GM12875 (cell line): ENCODE data around the gene VAPB.

Experiments
- H3K4me3 ChIP-seq: one replicate; pipeline ENCODE4 v1.5.1; 2011; ENCODE audit warnings: low read depth, low read length, control low read depth
- TF ChIP-seq, protein P1 (sequence below): IDR thresholded peaks from 2 replicates; pipeline ENCODE4 v1.5.1; 2011; ENCODE audit warnings: low read depth, mild to moderate bottlenecking, control low read depth, inconsistent platforms, low read length, moderate library complexity, borderline replicate concordance; ENCODE audit not compliant: insufficient read depth

Gene VAPB

DNA sequence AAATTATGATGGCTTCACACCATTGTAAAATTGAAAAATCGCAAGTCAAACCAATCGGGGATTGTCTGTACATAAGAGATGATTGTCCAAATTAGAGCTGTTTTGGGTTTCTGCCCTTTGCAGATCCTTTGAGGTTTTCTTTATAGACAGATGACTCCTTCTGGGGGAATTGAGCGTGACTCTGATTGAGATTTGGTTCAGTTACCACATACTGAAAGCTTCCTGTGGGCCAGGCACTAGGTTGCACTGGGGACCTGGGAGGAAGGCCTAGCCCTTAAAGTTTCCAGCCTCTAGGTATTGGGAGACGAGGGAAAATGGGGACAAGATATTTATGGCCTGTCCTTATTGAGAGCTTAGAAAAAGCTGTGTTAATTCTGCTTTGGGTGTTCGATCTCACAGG lies 9.2 kb downstream of the VAPB start:
- TF ChIP-seq, protein P1, sequence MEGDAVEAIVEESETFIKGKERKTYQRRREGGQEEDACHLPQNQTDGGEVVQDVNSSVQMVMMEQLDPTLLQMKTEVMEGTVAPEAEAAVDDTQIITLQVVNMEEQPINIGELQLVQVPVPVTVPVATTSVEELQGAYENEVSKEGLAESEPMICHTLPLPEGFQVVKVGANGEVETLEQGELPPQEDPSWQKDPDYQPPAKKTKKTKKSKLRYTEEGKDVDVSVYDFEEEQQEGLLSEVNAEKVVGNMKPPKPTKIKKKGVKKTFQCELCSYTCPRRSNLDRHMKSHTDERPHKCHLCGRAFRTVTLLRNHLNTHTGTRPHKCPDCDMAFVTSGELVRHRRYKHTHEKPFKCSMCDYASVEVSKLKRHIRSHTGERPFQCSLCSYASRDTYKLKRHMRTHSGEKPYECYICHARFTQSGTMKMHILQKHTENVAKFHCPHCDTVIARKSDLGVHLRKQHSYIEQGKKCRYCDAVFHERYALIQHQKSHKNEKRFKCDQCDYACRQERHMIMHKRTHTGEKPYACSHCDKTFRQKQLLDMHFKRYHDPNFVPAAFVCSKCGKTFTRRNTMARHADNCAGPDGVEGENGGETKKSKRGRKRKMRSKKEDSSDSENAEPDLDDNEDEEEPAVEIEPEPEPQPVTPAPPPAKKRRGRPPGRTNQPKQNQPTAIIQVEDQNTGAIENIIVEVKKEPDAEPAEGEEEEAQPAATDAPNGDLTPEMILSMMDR = no peak
- no peak overlapping the region for H3K4me3 ChIP-seq

DNA sequence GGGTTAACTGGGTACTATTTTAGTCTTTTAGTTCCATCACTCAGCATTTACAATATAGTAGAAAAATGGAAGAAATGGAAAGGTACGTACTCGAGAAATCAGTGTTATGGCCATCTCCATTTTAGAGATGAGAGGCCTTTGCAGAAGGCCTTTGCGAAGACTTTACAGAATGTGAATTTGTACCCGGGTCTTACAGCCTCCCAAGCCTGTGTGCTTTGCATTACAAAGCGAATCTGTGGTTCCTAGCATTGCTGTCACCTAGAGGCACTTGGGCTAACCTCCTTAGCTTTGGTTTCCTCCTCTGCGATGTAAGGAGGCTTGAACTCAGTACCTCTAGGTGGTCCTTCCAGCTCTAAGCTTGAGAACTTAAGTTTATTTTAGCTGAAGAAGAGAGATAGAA lies 10.9 kb downstream of the VAPB start:
- TF ChIP-seq, protein P1 = no peak
- H3K4me3 ChIP-seq = no peak overlapping the region

DNA sequence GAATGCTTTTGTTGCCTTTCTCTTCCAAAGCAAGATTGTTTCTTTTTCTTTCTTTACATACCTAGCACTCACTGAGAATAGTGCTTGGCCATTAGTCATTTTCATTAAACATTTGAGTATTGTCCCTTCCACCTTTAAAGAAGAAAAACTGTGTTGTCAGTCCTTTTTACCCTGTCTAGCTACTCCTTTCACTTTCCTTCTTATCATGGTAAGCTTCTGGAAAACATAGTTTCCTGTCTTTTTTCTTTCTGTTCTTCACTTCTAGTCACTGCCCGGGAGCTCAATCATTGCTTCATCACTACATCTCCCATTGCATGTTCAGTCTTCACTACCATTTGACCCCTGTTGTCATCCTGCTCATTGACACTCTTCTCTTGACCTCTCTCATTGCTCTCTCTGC lies 12.1 kb downstream of the VAPB start:
- TF ChIP-seq, protein P1 = no peak
- H3K4me3 ChIP-seq = no peak overlapping the region

DNA sequence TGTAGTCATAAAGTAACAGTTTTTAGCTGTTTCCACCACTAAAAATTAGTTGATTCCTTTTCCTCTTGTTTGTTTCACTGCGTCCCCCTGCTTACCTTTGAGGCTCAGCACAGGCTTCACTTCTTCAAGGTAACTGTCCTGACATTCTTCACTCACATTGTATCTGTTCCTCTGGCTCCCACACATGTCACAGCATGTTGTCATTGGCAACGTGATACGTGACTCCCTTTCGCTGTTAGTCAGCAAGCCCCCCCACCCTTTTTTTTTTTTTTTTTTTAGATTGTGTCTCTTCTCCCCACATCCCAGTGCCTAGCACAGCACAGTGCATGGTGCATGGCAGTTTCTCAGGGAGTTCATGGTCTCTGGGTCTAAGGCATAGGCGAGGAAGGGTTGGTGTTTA lies 13.3 kb downstream of the VAPB start:
- TF ChIP-seq, protein P1 = no peak
- no peak overlapping the region for H3K4me3 ChIP-seq

DNA sequence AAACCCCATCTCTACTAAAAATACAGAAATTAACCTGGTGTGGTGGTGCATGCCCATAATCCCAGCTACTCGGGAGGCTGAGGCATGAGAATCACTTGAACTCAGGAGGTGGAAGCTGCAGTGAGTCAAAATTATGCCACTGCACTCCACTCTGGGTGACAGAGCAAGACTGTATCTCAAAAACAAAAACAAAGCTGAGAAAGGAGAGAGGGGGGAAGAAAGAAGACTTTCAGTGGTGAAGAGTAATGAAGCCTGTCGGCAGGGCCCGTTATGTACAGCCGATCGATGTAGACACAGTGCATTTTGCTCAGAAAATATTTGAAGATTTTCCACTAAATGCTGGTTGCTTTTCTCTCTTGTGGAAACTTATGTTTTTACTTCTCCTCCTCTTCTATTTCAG lies 13.8 kb downstream of the VAPB start:
- TF ChIP-seq, protein P1 = no peak
- H3K4me3 ChIP-seq = no peak overlapping the region

DNA sequence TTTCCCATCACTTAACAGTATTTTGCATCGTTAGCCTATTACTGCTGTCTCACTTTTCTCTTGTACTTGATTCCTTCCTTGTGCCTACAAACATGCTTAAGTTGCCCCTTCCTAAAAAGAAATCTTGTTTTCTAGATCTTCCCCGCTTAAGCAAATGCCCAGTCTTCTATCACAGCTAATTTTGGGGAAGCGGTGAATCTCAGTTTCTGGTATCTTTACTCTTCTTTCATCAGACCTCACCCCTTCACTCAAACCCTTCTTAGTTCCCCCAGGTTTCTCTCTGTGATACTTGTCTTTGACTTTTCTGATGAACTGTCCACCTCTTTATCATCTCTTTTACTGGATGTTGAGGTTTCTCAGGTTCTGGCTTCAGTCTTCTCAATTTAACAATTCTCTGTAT lies 14.2 kb downstream of the VAPB start:
- TF ChIP-seq, protein P1 = no peak
- H3K4me3 ChIP-seq = no peak overlapping the region

DNA sequence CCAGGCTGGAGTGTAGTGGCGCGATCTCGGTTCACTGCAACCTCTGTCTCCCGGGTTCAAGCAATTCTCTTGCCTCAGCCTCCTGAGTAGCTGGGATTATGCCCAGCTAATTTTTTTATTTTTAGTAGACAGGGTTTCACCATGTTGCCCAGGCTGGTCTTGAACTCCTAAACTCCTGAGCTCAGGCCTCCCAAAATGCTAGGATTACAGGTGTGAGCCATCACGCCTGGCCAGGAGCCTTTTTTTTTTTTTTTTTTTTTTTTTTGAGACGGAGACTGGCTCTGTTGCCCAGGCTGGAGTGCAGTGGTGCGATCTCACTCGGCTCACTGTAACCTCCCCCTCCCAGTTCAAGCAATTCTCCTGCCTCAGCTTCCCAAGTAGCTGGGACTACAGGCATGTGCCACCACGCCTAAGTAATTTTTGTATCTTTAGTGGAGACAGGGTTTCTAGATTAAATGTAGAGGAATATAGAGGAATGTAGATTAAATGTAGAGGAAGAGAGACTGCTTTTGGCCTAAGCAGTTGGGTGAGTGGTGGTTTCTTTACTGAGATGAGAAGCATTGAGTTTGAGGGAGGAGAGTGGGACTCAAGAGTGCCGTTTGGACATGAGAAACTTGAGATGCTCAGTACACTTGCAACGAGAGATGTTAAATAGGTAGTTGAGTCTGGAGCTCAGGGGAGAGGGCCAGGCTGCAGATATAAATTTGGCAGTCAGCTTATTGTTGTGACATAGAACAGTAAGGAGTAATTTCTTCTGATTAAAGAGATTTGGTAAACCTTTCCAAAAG lies 16.7 kb downstream of the VAPB start:
- no peak overlapping the region for H3K4me3 ChIP-seq
- TF ChIP-seq, protein P1 = no peak
